ENCODE data around the gene PPP1R36.

DNA sequence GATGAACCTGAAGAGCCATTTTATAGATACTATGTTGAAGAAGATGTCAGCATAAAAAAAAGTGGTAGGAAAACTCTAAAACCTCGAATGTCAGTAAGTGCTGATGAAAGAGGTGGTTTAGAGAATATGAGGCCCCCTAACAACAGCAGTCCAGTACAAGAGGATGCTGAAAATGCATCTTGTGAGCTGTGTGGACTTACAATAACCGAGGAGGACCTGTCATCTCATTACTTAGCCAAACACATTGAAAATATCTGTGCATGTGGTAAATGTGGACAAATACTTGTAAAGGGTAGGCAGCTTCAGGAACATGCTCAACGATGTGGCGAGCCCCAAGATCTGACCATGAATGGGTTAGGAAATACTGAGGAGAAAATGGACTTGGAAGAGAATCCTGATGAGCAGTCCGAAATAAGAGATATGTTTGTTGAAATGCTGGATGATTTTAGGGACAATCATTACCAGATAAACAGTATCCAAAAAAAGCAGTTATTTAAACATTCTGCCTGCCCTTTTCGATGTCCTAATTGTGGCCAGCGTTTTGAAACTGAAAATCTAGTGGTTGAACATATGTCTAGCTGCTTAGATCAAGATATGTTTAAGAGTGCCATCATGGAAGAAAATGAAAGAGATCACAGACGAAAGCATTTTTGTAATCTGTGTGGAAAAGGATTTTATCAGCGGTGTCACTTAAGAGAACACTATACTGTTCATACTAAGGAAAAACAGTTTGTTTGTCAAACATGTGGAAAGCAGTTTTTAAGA lies 27.0 kb upstream of the PPP1R36 start:
- TF ChIP-seq HCFC1 (IDR thresholded peaks at IDR 0.05; ENCODE audit: low read depth, low read length): no peak
- no peak for TF ChIP-seq SUZ12 (IDR thresholded peaks at IDR 0.05; ENCODE audit: low read depth, low read length)
- TF ChIP-seq HDAC1 (CRISPR knock-in tag; IDR thresholded peaks at IDR 0.05): no peak

Measured in HepG2 (cell line).